MM.1S (cell line): ENCODE results near the gene TEX9.
"Not testable (repeated sequence)": the region's sequence is repeated elsewhere in the genome, so short reads cannot be mapped to it uniquely, and the experiment has no call there.

Experiments
- DNase-seq: peaks from one replicate; pipeline ENCODE4 v3.0.0-alpha.2; 2015
- H2AFZ ChIP-seq: fragments of 300-600 bp; sonication (generic); 2 replicates; pipeline ENCODE4 v1.6.0; 2016; ENCODE audit warnings: antibody characterized with exemption, low read length
- H3F3A ChIP-seq: fragments of 300-600 bp; sonication (generic); 2 replicates; pipeline ENCODE4 v1.6.1; 2016; ENCODE audit warnings: mild to moderate bottlenecking, antibody characterized with exemption, low read length, moderate library complexity, mixed read lengths; ENCODE audit not compliant: insufficient read depth
- H3K27ac ChIP-seq: fragments of 300-600 bp; sonication (generic); 2 replicates; pipeline ENCODE4 v1.5.1; 2016; ENCODE audit warnings: mild to moderate bottlenecking, low read length
- H3K27me3 ChIP-seq: fragments of 300-600 bp; sonication (generic); replicated peaks from 2 replicates; pipeline ENCODE4 v1.6.0; 2016; ENCODE audit warnings: low read length; ENCODE audit not compliant: insufficient read depth
- H3K36me3 ChIP-seq: fragments of 300-600 bp; sonication (generic); replicated peaks from 2 replicates; pipeline ENCODE4 v1.6.1; 2016; ENCODE audit warnings: mild to moderate bottlenecking, low read length, mixed read lengths; ENCODE audit not compliant: insufficient read depth
- H3K4me1 ChIP-seq: fragments of 300-600 bp; sonication (generic); 2 replicates; pipeline ENCODE4 v1.6.1; 2016; ENCODE audit warnings: low read length, mixed read lengths
- H3K4me2 ChIP-seq: fragments of 300-600 bp; sonication (generic); 2 replicates; pipeline ENCODE4 v1.6.0; 2016; ENCODE audit warnings: low read depth, low read length
- H3K4me3 ChIP-seq: fragments of 300-600 bp; sonication (generic); 2 replicates; pipeline ENCODE4 v1.5.1; 2016; ENCODE audit warnings: low read length, mixed read lengths
- H3K79me2 ChIP-seq: fragments of 300-600 bp; sonication (generic); 2 replicates; pipeline ENCODE4 v1.6.1; 2016; ENCODE audit warnings: mixed run types, low read length, mixed read lengths
- H3K9ac ChIP-seq: fragments of 300-600 bp; sonication (generic); 2 replicates; pipeline ENCODE4 v1.6.1; 2016; ENCODE audit warnings: low read length, mixed read lengths
- H3K9me2 ChIP-seq: fragments of 300-600 bp; sonication (generic); replicated peaks from 2 replicates; pipeline ENCODE4 v1.6.1; 2016; ENCODE audit warnings: mild to moderate bottlenecking, low read length, mixed read lengths; ENCODE audit not compliant: insufficient read depth
- H3K9me3 ChIP-seq: fragments of 300-600 bp; sonication (generic); replicated peaks from 2 replicates; pipeline ENCODE4 v1.6.1; 2016; ENCODE audit warnings: mild to moderate bottlenecking, low read length, mixed read lengths; ENCODE audit not compliant: insufficient read depth
- H4K20me1 ChIP-seq: fragments of 300-600 bp; sonication (generic); 2 replicates; pipeline ENCODE4 v1.6.1; 2016; ENCODE audit warnings: mild to moderate bottlenecking, low read length, moderate library complexity, mixed read lengths; ENCODE audit not compliant: insufficient read depth
- EZH2 ChIP-seq: fragments of 300-600 bp; sonication (generic); optimal IDR thresholded peaks from 2 replicates; pipeline ENCODE3; 2017; ENCODE audit warnings: low read depth, mild to moderate bottlenecking, antibody characterized with exemption, low read length, mixed read lengths
- EZH2phosphoT487 ChIP-seq: fragments of 300-600 bp; sonication (generic); IDR thresholded peaks from 2 replicates; pipeline ENCODE4 v1.6.1; 2018; ENCODE audit warnings: antibody characterized with exemption, low read length
- TF ChIP-seq, protein P1 (sequence below): fragments of 300-600 bp; sonication (generic); IDR thresholded peaks from 2 replicates; pipeline ENCODE4 v1.5.1; 2016; ENCODE audit warnings: antibody characterized with exemption, low read length, mixed read lengths

The TEX9 gene

DNA sequence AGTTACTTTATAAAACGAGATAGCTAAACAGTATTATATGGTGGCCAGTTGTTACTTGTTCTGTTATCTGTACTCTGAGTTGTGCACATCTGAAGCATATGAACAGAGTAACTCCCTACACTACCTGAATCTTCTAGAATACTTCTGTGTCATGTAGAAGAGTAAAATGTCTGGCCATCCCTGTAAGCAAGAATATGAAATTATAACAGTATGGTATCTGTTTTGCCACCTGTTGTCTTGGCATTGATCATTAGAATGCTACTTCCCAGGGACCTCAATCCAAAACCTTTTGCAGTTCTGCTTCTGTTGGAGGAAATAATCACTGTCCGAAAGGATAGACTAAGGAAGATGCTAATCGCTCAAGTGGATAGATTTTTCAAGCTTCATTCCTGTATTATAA is 1.9 kb downstream of the TEX9 start:
- peaks cover 80% of the 10 kb centered on the region for H3K79me2 ChIP-seq
- peak; percentile 56 for DNase-seq
- peak overlapping the region; percentile 90 for H3K4me3 ChIP-seq
- peak overlapping the region; percentile 99 for H3K9ac ChIP-seq
- peak overlapping the region; percentile 81 for H3K4me2 ChIP-seq
- H3K9me3 ChIP-seq: no peaks in the 10 kb centered on the region
- no peaks in the 10 kb centered on the region for H3K27me3 ChIP-seq
- peaks cover 56% of the 10 kb centered on the region for H3F3A ChIP-seq
- no peak overlapping the region for H2AFZ ChIP-seq
- no peaks in the 10 kb centered on the region for H4K20me1 ChIP-seq
- TF ChIP-seq, protein P1, sequence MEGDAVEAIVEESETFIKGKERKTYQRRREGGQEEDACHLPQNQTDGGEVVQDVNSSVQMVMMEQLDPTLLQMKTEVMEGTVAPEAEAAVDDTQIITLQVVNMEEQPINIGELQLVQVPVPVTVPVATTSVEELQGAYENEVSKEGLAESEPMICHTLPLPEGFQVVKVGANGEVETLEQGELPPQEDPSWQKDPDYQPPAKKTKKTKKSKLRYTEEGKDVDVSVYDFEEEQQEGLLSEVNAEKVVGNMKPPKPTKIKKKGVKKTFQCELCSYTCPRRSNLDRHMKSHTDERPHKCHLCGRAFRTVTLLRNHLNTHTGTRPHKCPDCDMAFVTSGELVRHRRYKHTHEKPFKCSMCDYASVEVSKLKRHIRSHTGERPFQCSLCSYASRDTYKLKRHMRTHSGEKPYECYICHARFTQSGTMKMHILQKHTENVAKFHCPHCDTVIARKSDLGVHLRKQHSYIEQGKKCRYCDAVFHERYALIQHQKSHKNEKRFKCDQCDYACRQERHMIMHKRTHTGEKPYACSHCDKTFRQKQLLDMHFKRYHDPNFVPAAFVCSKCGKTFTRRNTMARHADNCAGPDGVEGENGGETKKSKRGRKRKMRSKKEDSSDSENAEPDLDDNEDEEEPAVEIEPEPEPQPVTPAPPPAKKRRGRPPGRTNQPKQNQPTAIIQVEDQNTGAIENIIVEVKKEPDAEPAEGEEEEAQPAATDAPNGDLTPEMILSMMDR: no peak
- no peak for TF ChIP-seq EZH2phosphoT487
- H3K27ac ChIP-seq: peak overlapping the region; percentile 99
- 0 out of 2 replicates have a peak, but pooled peaks cover 4% of the 10 kb centered on the region for H3K4me1 ChIP-seq
- H3K36me3 ChIP-seq: no peaks in the 10 kb centered on the region
- H3K9me2 ChIP-seq: no peaks in the 10 kb centered on the region

DNA sequence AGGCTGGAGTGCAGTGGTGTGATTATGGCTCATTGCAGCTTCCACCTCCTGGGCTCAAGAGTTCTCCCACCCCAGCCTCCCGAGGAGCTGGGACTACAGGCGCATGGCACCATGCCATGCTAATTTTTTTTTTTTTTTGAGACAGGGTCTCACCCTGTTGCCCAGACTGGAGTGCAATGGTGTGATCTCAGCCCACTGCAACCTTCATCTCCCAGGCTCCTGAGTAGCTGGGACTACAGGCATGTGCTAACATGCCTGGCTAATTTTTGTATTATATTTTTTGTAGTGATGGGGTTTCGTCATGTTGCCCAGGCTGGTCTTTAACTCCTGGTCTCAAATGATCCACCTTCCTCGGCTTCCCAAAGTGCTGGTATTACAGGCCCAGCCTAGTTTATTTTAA is 4.0 kb downstream of the TEX9 start:
- Histone ChIP-seq H3K9me2 (no peaks in the 10 kb centered on the region), H3K4me3 (peak overlapping the region; percentile 90), H2AFZ (no peak overlapping the region), H3K27ac (peak overlapping the region; percentile 99), H3K4me1 (peaks cover 16% of the 10 kb centered on the region), H3K4me2 (peak overlapping the region; percentile 81), H3K9me3 (no peaks in the 10 kb centered on the region), H3K9ac (peak overlapping the region; percentile 99), H3K27me3 (no peaks in the 10 kb centered on the region), H3F3A (peaks cover 67% of the 10 kb centered on the region), H4K20me1 (no peaks in the 10 kb centered on the region), H3K79me2 (peaks cover 94% of the 10 kb centered on the region), H3K36me3 (no peaks in the 10 kb centered on the region; the same call in 1 of the 2 replicates)
- TF ChIP-seq EZH2 (no peak), EZH2phosphoT487 (no peak)
- TF ChIP-seq, protein P1: no peak
- peak; percentile 46 for DNase-seq

DNA sequence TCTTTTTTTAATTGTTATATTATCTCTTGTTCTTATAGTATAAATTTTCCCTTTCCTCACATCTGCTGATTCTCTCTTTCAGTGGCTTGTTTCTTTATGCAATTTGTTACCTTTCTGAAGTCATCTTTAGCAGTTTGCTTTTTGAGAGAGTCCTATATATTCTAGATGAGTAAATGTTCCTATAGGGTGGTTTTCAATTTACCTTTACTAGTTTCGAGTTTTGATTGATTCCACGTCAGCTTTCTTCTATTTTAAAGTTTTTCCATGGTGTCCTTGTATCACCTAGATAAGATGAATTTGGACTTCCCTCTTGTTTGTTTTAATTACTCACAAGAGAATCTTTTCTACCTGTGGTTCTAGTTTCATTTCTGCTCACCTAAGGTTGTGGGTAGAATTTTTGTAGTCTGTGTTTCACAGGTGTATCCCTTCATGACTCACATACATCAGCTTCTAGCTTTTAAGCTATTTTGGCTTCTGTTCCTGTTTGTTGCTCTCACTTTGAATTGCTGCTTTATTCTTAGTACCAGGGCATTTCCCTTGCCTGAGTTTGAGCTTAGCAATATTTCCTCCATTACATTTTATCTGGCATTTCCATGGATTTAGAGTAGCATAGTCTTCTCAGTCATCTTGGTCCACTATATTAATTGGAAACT is 6.4 kb downstream of the TEX9 start:
- H3K9me2 ChIP-seq: no peaks in the 10 kb centered on the region
- H3F3A ChIP-seq: peaks cover 45% of the 10 kb centered on the region
- peaks cover 83% of the 10 kb centered on the region for H3K79me2 ChIP-seq
- peak overlapping the region; percentile 90 for H3K4me3 ChIP-seq
- TF ChIP-seq, protein P1: no peak
- TF ChIP-seq EZH2: no peak
- peak overlapping the region; percentile 99 for H3K9ac ChIP-seq
- H3K36me3 ChIP-seq: peaks cover 2% of the 10 kb centered on the region; the same call in 1 of the 2 replicates
- H4K20me1 ChIP-seq: no peaks in the 10 kb centered on the region
- DNase-seq: peak; percentile 96
- no peaks in the 10 kb centered on the region for H3K9me3 ChIP-seq
- peak overlapping the region; percentile 99 for H3K27ac ChIP-seq
- peak overlapping the region; percentile 87 for H3K4me2 ChIP-seq
- H2AFZ ChIP-seq: no peak overlapping the region
- H3K4me1 ChIP-seq: peaks cover 22% of the 10 kb centered on the region
- H3K27me3 ChIP-seq: no peaks in the 10 kb centered on the region

DNA sequence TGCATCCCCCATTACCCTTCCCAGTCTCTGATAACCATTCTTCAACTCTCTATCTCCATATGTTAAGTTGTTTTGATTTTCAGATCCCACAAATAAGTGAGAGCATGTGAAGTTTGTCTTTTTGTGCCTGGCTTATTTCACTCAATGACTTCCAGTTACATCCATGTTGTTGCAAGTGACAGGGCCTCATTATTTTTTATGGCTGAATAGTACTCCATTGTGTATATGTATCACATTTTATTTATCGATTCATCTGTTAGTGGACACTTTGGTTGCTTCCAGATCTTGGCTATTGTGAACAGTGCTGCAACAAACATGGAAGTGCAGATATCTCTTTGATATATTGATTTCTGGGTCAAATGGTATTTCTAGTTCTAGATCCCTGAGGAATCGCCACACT is 9.5 kb downstream of the TEX9 start:
- Histone ChIP-seq H3K4me1 (peaks cover 22% of the 10 kb centered on the region), H3F3A (peaks cover 32% of the 10 kb centered on the region), H3K79me2 (peaks cover 83% of the 10 kb centered on the region), H3K36me3 (peaks cover 16% of the 10 kb centered on the region; the same call in 1 of the 2 replicates)
- H4K20me1 ChIP-seq, H3K4me2 ChIP-seq, DNase-seq, H3K9me3 ChIP-seq, H3K27ac ChIP-seq, H3K27me3 ChIP-seq, H2AFZ ChIP-seq, H3K4me3 ChIP-seq, H3K9me2 ChIP-seq, H3K9ac ChIP-seq: not testable (repeated sequence)

DNA sequence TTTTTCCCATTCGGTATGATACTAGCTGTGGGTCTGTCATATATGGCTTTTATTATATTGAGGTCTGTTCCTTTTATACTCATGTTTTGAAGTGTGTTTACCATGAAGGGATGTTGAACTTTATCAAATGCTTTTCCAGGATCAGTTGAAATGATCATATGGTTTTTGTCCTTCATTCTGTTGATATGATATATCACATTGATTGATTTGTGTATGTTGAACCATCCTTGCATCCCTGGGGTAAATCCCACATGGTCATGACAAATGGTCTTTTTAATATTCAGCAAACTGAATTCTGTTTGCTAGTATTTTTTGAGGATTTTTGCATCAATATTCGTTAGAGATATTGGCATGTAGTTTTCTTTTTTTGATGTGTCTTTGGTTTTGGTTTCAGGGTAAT is 12.6 kb downstream of the TEX9 start:
- not testable (repeated sequence) for DNase-seq, H3K27me3 ChIP-seq, H3F3A ChIP-seq, H3K27ac ChIP-seq, H3K9ac ChIP-seq, H3K9me2 ChIP-seq, H3K9me3 ChIP-seq, H3K4me3 ChIP-seq, H4K20me1 ChIP-seq, H2AFZ ChIP-seq, H3K4me2 ChIP-seq
- peaks cover 88% of the 10 kb centered on the region for H3K79me2 ChIP-seq
- peaks cover 16% of the 10 kb centered on the region; the same call in 1 of the 2 replicates for H3K36me3 ChIP-seq
- peaks cover 15% of the 10 kb centered on the region for H3K4me1 ChIP-seq
